GM21423 (cell line): Measurements from ENCODE around the gene CDC25B.

Experiments used
- ATAC-seq: cut with Tn5 transposase; IDR thresholded peaks from one replicate; pipeline ENCODE4 v1.9.1; 2021; ENCODE audit warnings: mild to moderate bottlenecking, moderate library complexity; ENCODE audit not compliant: unreplicated experiment

The CDC25B gene

DNA sequence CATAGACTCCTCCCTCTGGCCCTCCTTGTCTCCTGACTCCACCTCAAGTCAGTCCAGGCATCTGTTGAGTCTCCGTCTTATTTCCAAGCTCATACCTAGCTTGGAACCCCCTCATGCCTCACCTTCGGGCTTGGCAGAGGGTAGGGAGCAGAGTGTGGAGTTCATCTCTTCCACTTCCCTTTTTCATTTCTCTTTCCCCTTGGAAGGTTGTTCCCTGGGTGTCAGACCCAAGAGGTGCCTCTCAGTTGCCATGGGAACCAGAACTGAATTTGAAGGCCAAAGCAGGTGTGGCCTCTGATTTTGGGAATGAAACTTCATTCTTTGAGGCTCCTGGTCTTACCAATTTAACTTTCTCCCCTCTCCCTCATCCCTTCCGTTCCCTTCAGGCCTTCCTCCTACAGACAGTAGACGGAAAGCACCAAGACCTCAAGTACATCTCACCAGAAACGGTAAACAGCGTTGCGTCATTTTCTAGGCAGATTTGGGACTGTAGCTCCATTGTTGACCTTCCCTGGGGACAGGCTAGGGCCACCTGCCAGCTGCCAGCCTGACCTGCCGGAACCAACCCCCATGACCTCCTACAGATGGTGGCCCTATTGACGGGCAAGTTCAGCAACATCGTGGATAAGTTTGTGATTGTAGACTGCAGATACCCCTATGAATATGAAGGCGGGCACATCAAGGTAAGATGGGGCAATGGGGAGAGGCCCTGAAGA is 6.6 kb downstream of the CDC25B start:
- ATAC-seq = no peak

DNA sequence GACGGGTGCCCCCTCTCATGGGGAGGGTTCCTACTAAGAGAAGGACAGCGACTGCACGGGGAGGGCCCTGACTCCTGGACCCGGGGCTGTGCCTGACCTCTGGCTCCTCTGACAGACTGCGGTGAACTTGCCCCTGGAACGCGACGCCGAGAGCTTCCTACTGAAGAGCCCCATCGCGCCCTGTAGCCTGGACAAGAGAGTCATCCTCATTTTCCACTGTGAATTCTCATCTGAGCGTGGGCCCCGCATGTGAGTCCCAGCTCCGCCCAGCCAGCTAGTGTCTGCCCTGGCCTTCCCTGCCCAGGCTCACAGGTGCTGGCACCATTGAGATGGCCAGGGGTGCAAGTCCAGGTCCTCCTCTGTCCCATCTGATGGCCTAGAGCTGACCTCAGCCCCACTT is 7.2 kb downstream of the CDC25B start:
- no peak for ATAC-seq

DNA sequence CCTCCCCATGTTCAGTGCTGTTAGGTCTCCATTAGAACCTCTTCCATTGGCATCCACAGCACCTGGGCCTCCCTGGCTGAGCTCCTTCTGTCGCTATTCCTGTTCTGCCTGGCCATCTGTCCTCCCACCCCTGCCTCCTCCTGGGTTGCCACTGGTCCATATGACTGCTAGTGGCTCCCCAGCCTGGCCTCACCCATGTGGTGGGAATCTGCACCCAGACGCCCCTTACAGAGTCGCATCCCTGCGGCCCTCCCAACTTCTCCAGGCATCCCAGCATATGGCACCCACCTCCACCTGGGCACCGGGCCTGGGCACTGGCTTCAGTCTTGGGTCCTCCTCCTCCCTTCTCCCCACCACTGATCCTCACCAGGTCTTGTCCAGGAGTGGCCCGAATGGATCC is 7.7 kb downstream of the CDC25B start:
- no peak for ATAC-seq

DNA sequence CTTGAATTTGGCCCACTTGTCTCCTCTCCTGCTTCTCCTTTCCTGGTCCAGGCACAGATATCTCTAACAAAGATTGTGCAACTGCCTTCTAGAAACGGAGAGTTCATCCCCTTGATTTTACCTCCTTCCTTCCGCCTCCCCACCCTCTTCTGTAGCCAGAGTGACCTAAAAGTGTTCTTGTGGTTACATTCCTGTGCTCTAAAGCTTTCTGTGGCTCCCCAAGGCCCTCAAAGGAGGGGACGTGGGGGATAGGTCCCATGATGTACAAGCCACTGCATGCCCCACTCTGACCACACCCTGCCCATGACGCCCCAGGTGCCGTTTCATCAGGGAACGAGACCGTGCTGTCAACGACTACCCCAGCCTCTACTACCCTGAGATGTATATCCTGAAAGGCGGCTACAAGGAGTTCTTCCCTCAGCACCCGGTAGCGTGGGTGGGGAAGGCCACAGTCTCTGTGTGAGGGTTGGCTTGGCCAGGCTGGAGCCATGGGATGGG is 8.2 kb downstream of the CDC25B start:
- no peak for ATAC-seq

DNA sequence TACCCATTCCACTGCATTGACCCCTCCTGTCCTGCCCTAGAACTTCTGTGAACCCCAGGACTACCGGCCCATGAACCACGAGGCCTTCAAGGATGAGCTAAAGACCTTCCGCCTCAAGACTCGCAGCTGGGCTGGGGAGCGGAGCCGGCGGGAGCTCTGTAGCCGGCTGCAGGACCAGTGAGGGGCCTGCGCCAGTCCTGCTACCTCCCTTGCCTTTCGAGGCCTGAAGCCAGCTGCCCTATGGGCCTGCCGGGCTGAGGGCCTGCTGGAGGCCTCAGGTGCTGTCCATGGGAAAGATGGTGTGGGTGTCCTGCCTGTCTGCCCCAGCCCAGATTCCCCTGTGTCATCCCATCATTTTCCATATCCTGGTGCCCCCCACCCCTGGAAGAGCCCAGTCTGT is 8.7 kb downstream of the CDC25B start:
- ATAC-seq = no peak

GRCh38 chr20:3808544-3808943 is 12.4 kb downstream of the CDC25B start:
- ATAC-seq = no peak

DNA sequence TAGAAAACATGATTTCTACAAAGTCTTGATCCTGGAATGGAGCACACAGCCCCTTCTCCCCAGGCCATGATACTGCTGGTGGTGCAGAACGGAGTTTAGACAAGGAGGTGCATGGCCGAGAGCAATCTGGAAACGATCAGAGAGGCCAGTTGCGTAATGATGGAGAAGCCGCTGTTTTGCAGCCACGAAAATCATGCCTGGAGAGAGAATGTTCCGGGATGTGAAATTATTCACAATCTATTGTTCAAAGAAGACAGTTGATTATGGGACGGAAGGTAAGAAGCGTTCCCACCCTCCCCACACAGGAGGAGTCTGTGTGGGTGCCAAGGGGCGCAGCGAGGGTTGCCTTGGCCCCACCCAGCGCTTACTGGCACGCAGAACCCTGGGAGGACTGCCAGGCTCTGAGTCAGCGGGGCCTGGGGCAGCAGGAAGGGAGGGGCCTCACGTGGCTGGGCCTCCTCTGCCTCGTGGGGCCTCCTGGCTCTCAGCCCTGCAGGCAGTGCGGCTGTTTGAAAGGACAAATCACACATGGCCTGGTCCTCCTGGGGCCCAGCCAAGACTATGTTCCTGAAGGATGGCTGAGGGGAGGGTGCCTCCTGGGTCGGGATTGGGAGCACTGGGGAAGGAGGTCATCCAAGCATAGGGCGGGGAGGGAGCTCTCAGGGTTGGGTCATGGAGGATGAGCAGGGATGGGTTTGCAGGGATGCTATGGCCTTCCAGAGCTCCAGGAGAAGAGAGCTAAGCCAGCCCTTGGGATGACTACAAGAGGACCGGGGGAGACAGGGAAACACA is 15.6 kb downstream of the CDC25B start:
- ATAC-seq = no peak

- no peak for ATAC-seq
Measured at GRCh38 chr20:3812259-3812681, 16.2 kb downstream of the CDC25B start.

GRCh38 chr20:3812975-3813847 is 17.1 kb downstream of the CDC25B start:
- ATAC-seq = no peak

- ATAC-seq = no peak
Measured at GRCh38 chr20:3813848-3814581, 17.9 kb downstream of the CDC25B start.

- ATAC-seq = no peak
Measured at GRCh38 chr20:3814928-3815495, 18.9 kb downstream of the CDC25B start.

GRCh38 chr20:3815703-3816315 is 19.7 kb downstream of the CDC25B start:
- ATAC-seq = no peak

- ATAC-seq = no peak
Measured at GRCh38 chr20:3818155-3819151, 22.3 kb downstream of the CDC25B start.

GRCh38 chr20:3819411-3820047 is 23.4 kb downstream of the CDC25B start:
- ATAC-seq = no peak

DNA sequence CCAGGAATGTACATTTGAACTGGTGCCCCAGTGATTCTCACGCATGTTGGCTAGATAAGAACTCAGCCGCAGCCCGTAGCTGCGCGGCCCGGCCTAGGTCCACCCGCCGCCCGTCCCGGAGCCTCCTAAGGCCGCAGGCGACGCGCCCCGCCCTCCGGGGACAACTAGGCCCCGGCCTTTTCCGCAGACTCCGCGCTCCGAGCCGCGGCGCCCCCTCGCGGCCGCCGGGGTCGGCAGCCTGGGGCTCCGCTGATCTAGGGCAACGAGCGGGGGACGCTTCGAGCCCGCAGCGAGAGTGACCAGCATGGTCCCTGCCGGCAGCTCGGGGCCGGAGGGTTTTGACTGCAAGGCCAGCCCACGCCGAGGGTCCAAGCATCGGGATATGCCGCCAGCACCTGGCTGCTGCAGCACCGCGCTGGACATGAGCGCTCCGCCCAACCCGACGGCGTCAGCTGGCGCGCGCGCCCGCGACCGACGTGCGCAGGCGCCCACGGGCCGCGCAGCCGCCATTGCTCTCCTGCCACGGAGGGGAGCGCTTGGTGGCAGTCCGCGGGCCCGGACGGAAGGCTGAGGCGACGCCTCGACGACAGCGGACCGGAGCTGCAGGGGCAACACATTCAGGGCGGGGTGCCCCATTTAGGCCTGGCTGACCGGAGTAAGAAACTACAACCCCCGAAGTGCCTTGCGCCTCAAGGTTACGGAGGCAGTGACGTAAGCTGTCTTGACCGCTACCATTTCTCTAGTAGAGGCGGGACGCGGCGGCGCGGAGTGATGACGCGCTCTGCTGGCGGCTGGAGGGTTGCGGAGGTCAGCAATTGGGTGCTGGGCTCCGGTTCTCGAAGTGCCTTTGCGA is 24.2 kb downstream of the CDC25B start, which contains the start of gene AP5S1:
Gene AP5S1 (plus strand): TSS at position 500 of the 853 bp plus-strand sequence. CDS start 1,571 bp downstream, outside the sequence.
- peak; percentile 81 for ATAC-seq

DNA sequence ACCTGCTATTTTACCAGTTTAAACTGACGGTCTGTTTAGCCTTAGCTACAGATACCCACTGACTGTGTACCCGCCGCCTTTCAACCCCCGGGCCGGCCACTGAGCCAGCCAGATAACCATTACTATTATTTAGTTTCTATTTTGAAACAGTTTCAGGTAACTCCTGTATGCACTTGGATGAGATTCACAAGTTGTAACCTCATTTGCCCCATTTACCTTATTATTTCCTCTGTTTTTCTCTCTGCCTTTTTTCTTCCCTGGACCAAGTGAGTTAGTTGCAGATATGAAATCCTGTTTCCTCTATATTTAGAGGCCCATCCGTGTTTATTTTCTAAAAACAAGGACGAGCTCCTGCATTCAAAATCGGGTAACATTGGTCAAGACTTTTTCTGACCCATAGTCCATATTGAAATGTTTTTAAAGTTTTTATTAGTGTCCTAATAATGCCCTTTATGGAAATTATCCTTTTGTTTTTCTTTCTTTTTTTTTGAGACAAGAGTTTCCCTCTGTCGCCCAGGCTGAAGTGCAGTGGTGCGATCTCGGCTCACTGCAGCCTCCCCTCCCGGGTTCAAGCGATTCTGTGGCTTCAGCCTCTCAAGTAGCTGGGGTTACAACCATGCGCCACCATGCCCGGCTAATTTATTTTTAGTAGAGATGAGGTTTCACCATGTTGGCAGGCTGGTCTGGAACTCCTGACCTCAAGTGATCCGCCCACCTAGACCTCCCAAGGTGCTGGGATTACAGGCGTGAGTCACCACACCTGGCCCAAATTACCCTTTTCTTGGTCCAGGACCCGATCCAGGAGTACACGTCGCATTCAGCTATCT is 25.0 kb downstream of the CDC25B start:
- no peak for ATAC-seq
